Renal cortical epithelial cell (primary cell): ENCODE data around the gene CCNY. TPM values are rescaled to one million over a fixed set of nuclear protein-coding genes. Genes with fewer than 3 reads are reported as not detected.

Experiments
- DNase-seq: peaks from one replicate; pipeline ENCODE4 v3.0.0-alpha.2; 2011; ENCODE audit warnings: low read depth
- total RNA-seq: library from RNA; depleted of rRNA; stranded (reverse); fragments of >200 nt; gene quantifications from 2 replicates; pipeline ENCODE4 v1.2.3, GENCODE V29; 2014

Gene CCNY
- total RNA-seq, 1 donor from 2014 or later, result 59.3 TPM

GRCh38 chr10:35581655-35582054, 245.3 kb downstream of the CCNY start:
- no peak for DNase-seq

GRCh38 chr10:35584946-35585345, 248.6 kb downstream of the CCNY start:
- DNase-seq, result no peak

- no peak for DNase-seq
Measured at GRCh38 chr10:35585356-35585755, 249.0 kb downstream of the CCNY start.

- no peak for DNase-seq
Measured at GRCh38 chr10:35585903-35586535, 249.7 kb downstream of the CCNY start.

- no peak for DNase-seq
Measured at GRCh38 chr10:35588836-35589235, 252.5 kb downstream of the CCNY start.

GRCh38 chr10:35592441-35592840, 256.1 kb downstream of the CCNY start:
- DNase-seq, result peak; percentile 39

GRCh38 chr10:35594115-35595079, 258.1 kb downstream of the CCNY start:
- DNase-seq, result no peak

- DNase-seq, result no peak
Measured at GRCh38 chr10:35595106-35595505, 258.8 kb downstream of the CCNY start.

- DNase-seq, result no peak
Measured at GRCh38 chr10:35598379-35598778, 262.1 kb downstream of the CCNY start.

GRCh38 chr10:35600193-35600592, 263.9 kb downstream of the CCNY start:
- DNase-seq, result no peak

GRCh38 chr10:35605191-35605590, 268.9 kb downstream of the CCNY start, which contains the start of gene GJD4:
TSS of gene GJD4 (plus strand) at chr10:35605341. CDS start at chr10:35605568, 227 bp downstream.
- DNase-seq, result no peak

- no peak for DNase-seq
Measured at GRCh38 chr10:35606430-35606829, 270.1 kb downstream of the CCNY start.

- no peak for DNase-seq
Measured at GRCh38 chr10:35607475-35608327, 271.4 kb downstream of the CCNY start.

GRCh38 chr10:35608328-35608672, 272.0 kb downstream of the CCNY start:
- DNase-seq, result no peak

- no peak for DNase-seq
Measured at GRCh38 chr10:35611750-35612149, 275.4 kb downstream of the CCNY start.

- no peak for DNase-seq
Measured at GRCh38 chr10:35612385-35613106, 276.2 kb downstream of the CCNY start.

GRCh38 chr10:35613107-35613440, 276.8 kb downstream of the CCNY start:
- no peak for DNase-seq

- DNase-seq, result peak; percentile 26
Measured at GRCh38 chr10:35613597-35614226, 277.4 kb downstream of the CCNY start.

GRCh38 chr10:35614312-35614711, 278.0 kb downstream of the CCNY start:
- DNase-seq, result no peak
